Body of pancreas (tissue), 4 donors: ENCODE measurements around the gene GPR137B.

ENCODE experiments used
- POLR2A ChIP-seq, 3 donors: fragments of 450-650 bp; IDR thresholded peaks; one replicate each; pipeline ENCODE4 v1.6.1; 2016; ENCODE audit warnings: antibody characterized with exemption in 3 of 3, mild to moderate bottlenecking in 2 of 3
- TF ChIP-seq, protein P1 (sequence below), 7 experiments: fragments of 450-650 bp in 4 of 7; fragments of 200-600 bp in 3 of 7; sonication (generic) in 3 of 7; IDR thresholded peaks; one replicate each; pipeline ENCODE4 v1.5.1; 2016 to 2019; ENCODE audit warnings: antibody characterized with exemption in 7 of 7

DNA sequence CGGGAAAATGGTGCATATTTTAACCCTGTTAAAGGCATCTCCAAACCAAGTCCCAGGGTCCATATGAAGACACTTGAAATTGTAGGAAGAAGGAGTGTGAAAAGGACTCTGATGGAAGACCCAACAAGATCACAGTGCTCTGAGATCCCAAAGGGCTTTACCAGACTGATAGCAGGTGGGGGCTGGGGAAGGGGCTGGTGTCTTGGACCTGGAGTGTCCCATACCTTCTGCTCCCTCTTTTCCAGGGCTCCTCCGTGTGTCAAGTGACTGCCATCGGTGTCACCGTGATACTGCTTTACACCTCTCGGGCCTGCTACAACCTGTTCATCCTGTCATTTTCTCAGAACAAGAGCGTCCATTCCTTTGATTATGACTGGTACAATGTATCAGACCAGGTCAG is 37.3 kb downstream of the GPR137B start:
- TF ChIP-seq, protein P1, sequence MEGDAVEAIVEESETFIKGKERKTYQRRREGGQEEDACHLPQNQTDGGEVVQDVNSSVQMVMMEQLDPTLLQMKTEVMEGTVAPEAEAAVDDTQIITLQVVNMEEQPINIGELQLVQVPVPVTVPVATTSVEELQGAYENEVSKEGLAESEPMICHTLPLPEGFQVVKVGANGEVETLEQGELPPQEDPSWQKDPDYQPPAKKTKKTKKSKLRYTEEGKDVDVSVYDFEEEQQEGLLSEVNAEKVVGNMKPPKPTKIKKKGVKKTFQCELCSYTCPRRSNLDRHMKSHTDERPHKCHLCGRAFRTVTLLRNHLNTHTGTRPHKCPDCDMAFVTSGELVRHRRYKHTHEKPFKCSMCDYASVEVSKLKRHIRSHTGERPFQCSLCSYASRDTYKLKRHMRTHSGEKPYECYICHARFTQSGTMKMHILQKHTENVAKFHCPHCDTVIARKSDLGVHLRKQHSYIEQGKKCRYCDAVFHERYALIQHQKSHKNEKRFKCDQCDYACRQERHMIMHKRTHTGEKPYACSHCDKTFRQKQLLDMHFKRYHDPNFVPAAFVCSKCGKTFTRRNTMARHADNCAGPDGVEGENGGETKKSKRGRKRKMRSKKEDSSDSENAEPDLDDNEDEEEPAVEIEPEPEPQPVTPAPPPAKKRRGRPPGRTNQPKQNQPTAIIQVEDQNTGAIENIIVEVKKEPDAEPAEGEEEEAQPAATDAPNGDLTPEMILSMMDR (IDR thresholded peaks at IDR 0.05) = no peak
- no peak for TF ChIP-seq POLR2A (IDR thresholded peaks at IDR 0.05)
